ENCODE results near the gene FAM200C.

DNA sequence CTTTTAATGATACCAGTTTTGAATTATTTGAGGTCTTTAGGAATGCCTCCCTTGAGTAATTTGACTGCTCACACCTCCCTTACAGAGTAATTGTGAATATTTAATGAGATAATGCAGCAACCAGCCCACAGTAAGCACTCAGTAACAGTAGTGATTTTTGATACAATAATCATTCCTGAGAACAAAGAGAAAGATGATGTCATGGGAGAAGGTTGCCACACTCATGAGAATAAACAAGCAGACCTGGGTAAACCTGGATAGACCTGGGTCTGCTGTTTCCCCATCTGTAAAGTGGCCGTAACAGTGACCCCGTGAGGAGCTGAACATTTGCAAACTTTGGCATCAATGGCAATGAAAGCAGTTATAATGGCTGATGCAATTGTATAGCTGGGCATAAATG is 33.6 kb downstream of the FAM200C start:
- TF ChIP-seq, protein P1, sequence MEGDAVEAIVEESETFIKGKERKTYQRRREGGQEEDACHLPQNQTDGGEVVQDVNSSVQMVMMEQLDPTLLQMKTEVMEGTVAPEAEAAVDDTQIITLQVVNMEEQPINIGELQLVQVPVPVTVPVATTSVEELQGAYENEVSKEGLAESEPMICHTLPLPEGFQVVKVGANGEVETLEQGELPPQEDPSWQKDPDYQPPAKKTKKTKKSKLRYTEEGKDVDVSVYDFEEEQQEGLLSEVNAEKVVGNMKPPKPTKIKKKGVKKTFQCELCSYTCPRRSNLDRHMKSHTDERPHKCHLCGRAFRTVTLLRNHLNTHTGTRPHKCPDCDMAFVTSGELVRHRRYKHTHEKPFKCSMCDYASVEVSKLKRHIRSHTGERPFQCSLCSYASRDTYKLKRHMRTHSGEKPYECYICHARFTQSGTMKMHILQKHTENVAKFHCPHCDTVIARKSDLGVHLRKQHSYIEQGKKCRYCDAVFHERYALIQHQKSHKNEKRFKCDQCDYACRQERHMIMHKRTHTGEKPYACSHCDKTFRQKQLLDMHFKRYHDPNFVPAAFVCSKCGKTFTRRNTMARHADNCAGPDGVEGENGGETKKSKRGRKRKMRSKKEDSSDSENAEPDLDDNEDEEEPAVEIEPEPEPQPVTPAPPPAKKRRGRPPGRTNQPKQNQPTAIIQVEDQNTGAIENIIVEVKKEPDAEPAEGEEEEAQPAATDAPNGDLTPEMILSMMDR (IDR thresholded peaks at IDR 0.05; ENCODE audit: insufficient read depth, low read length, poor library complexity, severe bottlenecking) = no peak
- TF ChIP-seq EZH2phosphoT487 (conservative IDR thresholded peaks at IDR 0.05; ENCODE audit: low read length) = no peak

Measured in SU-DHL-6 (cell line).